GM21390 (cell line): ENCODE results near the gene GRK7.
"Not testable (repeated sequence)": the region's sequence is repeated elsewhere in the genome, so short reads cannot be mapped to it uniquely, and the experiment has no call there.

ENCODE experiments used
- ATAC-seq: cut with Tn5 transposase; IDR thresholded peaks from one replicate; pipeline ENCODE4 v1.9.1; 2021; ENCODE audit not compliant: unreplicated experiment

GRK7 gene

GRCh38 chr3:141793476-141794260, 30.5 kb downstream of the GRK7 start:
- ATAC-seq = no peak

DNA sequence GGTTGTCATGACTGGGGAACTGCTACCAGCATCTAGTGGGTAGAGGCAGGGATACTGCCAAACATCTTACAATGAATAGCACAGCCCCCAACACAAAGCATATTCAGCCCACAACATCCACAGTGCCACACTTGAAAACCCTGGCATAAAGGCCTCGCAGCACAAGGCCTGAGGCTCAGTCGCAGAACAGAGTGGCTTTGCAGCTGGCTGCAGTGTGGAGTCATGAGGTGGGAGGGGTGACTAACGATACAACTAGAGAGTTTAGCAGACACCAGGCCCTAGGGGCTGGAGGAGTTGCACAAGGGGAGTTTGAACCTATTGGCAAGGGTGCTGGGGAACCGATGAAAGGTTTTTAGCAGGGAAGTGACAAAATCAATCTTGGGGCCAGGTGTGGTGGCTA, 32.1 kb downstream of the GRK7 start:
- no peak for ATAC-seq

DNA sequence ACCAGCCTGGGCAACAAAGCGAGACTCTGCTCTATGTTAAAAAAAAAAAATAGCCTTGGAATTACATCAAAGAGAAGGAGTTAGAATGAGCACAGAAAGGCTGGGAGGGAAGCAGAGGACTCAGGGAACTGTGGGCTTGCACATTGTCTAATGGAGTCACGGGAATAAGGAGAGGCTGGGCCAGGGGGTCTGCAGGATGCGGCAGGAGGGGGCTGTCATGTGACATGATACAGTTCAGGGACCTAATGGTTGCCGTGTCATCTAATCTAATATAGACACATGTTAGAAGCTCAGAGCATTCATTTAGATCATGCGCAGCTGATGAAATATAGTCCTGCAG, 32.5 kb downstream of the GRK7 start:
- no peak for ATAC-seq

DNA sequence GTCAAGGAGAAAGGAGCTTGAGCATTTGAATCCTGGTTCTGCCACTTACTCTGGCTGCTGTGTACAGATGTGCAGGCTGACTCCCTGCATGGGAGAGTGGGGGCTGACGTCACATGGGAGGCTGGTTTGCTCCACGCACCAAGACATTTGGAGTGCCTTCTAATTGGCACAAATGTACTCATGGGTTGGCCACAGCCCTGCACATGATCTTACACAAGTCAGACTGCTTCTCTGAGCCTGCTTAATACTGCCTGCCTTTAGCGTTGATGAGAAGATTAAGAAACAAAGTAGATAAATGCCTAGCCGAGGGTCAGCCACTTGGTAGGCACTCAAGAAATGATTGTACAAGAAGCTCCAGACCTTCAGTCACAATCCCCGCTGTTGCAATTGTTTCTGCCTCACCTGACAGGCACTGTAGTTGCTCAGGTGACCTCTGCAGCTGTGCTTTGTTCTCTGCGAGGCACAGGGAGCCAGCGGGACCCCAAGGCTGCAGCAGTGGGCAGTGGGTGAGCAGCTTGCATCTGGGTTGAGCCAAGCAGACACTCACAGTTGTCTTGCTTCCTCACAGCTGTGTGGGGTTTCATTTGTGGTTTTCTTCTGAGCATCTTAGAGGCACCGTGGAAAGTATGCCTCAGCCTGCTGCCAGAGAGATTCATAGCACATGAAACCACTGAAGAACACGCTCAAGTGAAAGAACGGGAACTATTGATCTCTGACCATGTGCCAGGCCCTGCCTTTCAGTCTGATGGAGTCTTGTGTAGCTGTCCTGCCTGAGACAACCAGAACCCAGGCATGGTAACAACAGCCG, 33.1 kb downstream of the GRK7 start:
- peak; percentile 97 for ATAC-seq

DNA sequence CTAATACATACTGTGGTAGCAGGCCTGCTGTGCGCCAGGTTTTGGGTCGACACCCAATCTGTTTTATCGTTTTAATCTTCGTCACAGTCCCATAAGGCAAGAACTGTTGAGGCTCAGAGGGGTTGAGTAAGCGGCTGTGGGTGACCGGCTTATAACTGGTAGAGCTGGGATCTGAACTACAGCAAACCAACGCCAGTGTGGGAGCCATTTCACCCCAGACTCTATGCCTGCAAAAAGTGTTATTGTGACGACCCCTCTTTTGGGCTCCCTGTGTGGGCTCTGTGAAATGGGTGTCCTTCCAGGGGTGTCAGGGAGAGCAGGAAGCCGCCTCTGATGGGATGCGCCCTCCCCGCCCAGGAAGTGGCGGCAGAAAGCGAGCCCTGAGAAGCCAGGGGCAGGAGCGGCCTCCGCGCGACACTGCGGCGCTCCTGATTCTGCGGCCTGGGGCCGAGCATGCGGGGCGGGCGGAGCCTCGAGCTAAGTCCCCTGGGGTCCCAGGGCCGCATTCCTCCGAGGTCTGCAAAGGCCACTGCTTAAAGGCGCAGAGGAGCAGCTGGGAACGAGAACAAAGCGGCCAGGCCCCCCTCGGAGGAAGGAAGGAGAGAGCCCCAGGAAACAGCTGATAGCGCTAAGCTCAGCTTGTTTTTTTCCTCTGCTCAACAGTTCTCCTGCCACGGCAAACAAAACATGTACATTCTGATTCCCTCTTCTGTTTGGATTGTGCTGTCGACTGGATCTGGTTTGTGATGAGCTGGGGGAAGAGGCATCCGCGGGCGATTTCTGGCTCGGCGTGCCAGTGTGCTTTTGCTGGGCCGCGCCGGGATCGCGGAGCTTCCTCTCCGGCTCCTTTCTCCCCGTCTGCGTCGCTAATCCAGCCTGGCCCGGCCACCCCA, 33.9 kb downstream of the GRK7 start:
- peak; percentile 27 for ATAC-seq

DNA sequence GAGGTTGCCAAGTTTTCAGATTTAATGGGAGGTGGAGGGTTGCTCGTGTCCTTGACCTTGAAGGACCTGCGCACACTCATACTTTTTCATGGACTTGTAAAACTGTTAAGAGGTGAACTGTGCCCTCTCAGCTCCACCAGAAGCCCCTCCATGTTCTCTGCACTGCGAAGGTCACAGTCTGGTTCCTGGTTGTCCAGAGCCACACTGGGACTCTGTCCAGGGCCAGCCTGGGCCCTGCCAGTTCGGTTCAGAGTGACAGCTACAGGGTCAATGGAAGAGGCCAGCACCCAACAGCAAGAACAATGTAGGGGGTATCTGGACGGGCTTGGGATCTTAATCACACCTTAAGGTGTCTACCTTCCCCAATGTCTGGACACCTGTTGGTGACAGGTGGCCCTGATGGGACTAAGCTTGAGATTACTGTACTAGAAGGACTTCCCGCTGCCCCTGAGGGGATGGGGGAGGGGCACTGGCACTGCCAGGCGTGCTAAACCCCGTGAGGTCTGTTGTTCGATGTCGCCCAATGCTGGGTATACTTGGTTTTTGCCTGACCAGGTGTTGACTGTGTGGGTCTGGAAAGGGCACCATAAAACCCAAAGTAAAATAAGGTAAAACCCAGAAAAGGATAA, 34.7 kb downstream of the GRK7 start:
- ATAC-seq = no peak

GRCh38 chr3:141798448-141798845, 35.2 kb downstream of the GRK7 start:
- no peak for ATAC-seq

- no peak for ATAC-seq
Observed at GRCh38 chr3:141802316-141803077, 39.3 kb downstream of the GRK7 start.

GRCh38 chr3:141803538-141803937, 40.3 kb downstream of the GRK7 start:
- not testable (repeated sequence) for ATAC-seq

DNA sequence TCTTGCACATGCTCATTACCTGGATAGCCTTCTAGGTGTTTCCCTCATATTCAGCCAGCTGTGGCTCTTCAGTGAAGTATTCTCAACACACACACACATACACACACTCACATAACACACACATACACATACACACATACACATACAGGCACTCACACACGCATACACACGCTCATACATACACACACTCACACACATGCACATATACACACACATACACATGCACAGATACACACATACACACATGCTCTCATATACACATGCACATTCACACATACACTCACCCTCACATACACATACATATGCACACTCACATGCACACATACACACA, 41.2 kb downstream of the GRK7 start:
- no peak for ATAC-seq

DNA sequence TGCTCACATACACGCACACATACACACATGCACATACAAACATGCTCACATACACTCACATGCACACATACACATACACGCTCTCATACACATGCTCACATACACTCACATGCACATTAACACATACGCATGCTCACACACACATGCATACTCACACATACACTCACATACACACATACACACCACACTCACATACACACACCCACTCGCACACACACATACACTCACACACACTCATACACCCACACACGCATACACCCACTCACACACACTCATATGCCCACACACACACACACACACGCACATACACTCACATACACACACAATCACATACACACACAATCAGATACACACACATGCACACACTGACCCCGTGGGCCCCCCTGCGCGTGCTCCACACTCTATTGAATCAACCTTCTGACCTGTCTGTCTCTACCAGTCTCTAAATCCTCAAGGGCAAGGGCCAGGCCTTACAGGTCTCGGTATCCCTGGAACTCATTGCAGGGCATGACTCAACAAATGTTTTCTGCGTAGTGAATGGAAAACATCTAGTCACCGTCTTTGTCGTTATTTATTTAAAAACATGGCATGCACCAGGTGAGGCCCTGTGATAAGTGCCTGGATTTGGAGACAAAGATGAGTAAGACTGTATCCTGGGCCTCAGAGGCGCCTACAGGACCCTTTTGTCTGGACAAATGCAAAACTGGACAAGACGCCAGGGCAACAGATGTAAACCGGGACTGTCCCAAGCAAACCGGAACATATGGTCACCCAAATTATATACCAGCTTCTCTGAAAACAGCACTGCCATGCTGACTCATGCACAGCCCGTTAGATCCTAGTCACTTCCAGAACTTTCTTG, 41.8 kb downstream of the GRK7 start:
- ATAC-seq = no peak

GRCh38 chr3:141807277-141808033, 44.2 kb downstream of the GRK7 start:
- no peak for ATAC-seq

GRCh38 chr3:141808586-141808985, 45.4 kb downstream of the GRK7 start:
- no peak for ATAC-seq

DNA sequence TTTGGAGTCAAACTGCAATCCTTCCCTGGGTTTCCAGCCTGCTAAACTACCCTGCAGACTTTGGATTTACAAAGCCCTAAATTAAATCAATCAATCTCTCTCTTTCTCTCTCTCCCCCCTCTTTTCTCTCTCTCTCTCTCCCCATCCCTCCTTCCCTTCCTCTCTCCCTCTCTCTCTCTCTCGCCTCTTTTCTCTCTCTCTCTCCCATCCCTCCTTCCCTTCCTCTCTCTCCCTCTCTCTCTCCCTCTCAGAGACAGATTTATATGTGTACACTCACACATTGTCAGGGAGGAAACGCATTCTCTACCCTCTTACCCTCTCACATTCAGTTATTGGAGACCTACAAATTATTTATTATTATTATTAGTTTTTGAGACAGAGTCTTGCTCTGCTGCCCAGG, 47.0 kb downstream of the GRK7 start:
- ATAC-seq = no peak

GRCh38 chr3:141811348-141811747, 48.1 kb downstream of the GRK7 start:
- no peak for ATAC-seq

GRCh38 chr3:141812084-141812483, 48.9 kb downstream of the GRK7 start:
- no peak for ATAC-seq

DNA sequence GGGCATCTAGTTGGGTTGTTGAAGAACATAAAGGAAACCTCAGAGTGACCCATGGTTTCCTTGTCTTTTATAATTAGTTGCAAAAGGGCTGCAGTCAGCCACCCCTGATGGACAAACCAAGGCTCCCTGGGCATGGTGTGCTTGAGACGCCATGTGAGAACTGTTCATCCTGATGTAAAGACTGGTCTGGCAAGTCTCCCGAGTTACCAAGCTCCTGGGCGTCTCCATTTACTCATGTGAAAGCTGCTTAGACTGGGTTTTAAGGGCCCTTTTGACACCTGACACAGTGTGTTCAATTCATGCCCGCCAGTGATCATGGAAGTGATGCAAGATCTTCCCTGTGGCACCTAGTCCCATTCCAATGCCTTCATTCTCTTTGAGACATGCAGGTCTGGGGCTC, 49.4 kb downstream of the GRK7 start:
- ATAC-seq = no peak
